HepG2 (cell line): ENCODE data around the gene SPTSSB.

Experiments used
- MYC ChIP-seq: sonication (generic); formaldehyde crosslinking; IDR thresholded peaks from 2 replicates; pipeline ENCODE4 v1.9.0; 2021; ENCODE audit warnings: missing genetic modification reagents, borderline replicate concordance
- SP1 ChIP-seq, 2 experiments: fragments of 450-650 bp in 1 of 2; sonication (generic) in 1 of 2; formaldehyde crosslinking in 1 of 2; IDR thresholded peaks; 2 replicates each; pipeline versions ENCODE4 v1.4.0 to v1.6.1; 2016 to 2020; ENCODE audit warnings: missing genetic modification reagents in 1 of 2
- TBP ChIP-seq: sonication (generic); formaldehyde crosslinking; IDR thresholded peaks from 2 replicates; pipeline ENCODE4 v1.5.0; 2020; ENCODE audit warnings: missing genetic modification reagents
- ZNF12 ChIP-seq: sonication (generic); formaldehyde crosslinking; IDR thresholded peaks from 2 replicates; pipeline ENCODE4 v1.5.0; 2020; ENCODE audit warnings: missing genetic modification reagents

- TF ChIP-seq ZNF12 (CRISPR knock-in tag) = no peak
- no peak for TF ChIP-seq MYC
- TF ChIP-seq TBP (CRISPR knock-in tag) = no peak
- TF ChIP-seq SP1 (IDR thresholded peaks at IDR 0.05) = no peak
- TF ChIP-seq SP1 (CRISPR knock-in tag; IDR thresholded peaks at IDR 0.05) = no peak
Measured at GRCh38 chr3:161314836-161315395, 56.4 kb downstream of the SPTSSB start.
